Measurements from ENCODE around the gene CALHM6.

The CALHM6 gene

GRCh38 chr6:116461331-116461931 is at the start of gene CALHM6:
Gene CALHM6, plus strand, starts transcription at chr6:116461375. Its CDS starts 555 bp downstream, at chr6:116461930.
- in situ Hi-C loops (cut with HindIII; ENCODE audit: low pct_ligation_motif_present, low sequenced_read_pairs), result no loop called here
- no peaks in the 10 kb centered on the region for H3K27me3 ChIP-seq (replicated peaks)
- no peak for TF ChIP-seq CTCF (IDR thresholded peaks at IDR 0.05; ENCODE audit: low read depth, low read length, missing control alignments)
- no peaks in the 10 kb centered on the region for H3K36me3 ChIP-seq (replicated peaks)
- peak within 1 kb of the TSS; percentile 53 for H3K4me3 ChIP-seq (ENCODE audit: low read depth, low read length)
- DNase-seq, result no peak
- no peak within 1 kb of the TSS for H3K27ac ChIP-seq

- no peaks in the 10 kb centered on the region for H3K27me3 ChIP-seq (replicated peaks)
- no peak for TF ChIP-seq CTCF (IDR thresholded peaks at IDR 0.05; ENCODE audit: low read depth, low read length, missing control alignments)
- no peak for DNase-seq
- H3K4me3 ChIP-seq (ENCODE audit: low read depth, low read length), result no peak overlapping the region
- in situ Hi-C loops (cut with HindIII; ENCODE audit: low pct_ligation_motif_present, low sequenced_read_pairs), result no loop called here
- no peak overlapping the region for H3K27ac ChIP-seq
- peaks cover 5% of the 10 kb centered on the region for H3K36me3 ChIP-seq (replicated peaks)
These were observed 48.9 kb upstream of the CALHM6 start for GRCh38 chr6:116412270-116412669.

GRCh38 chr6:116413357-116413756 is 47.8 kb upstream of the CALHM6 start:
- peaks cover 5% of the 10 kb centered on the region for H3K36me3 ChIP-seq (replicated peaks)
- H3K27me3 ChIP-seq (replicated peaks), result no peaks in the 10 kb centered on the region
- no peak overlapping the region for H3K27ac ChIP-seq
- TF ChIP-seq CTCF (IDR thresholded peaks at IDR 0.05; ENCODE audit: low read depth, low read length, missing control alignments), result no peak
- no peak overlapping the region for H3K4me3 ChIP-seq (ENCODE audit: low read depth, low read length)
- in situ Hi-C loops (cut with HindIII; ENCODE audit: low pct_ligation_motif_present, low sequenced_read_pairs), result no loop called here
- DNase-seq, result no peak

- Histone ChIP-seq H3K27me3 (replicated peaks) (no peaks in the 10 kb centered on the region), H3K36me3 (replicated peaks) (no peaks in the 10 kb centered on the region), H3K27ac (no peak overlapping the region), H3K4me3 (ENCODE audit: low read depth, low read length) (no peak overlapping the region)
- TF ChIP-seq CTCF (IDR thresholded peaks at IDR 0.05; ENCODE audit: low read depth, low read length, missing control alignments), result no peak
- DNase-seq, result no peak
- in situ Hi-C loops (cut with HindIII; ENCODE audit: low pct_ligation_motif_present, low sequenced_read_pairs), result no loop called here
These were observed 43.5 kb upstream of the CALHM6 start for GRCh38 chr6:116417661-116418060.

- H3K27me3 ChIP-seq (replicated peaks), result no peaks in the 10 kb centered on the region
- in situ Hi-C loops (cut with HindIII; ENCODE audit: low pct_ligation_motif_present, low sequenced_read_pairs), result no loop called here
- no peak for DNase-seq
- no peak for TF ChIP-seq CTCF (IDR thresholded peaks at IDR 0.05; ENCODE audit: low read depth, low read length, missing control alignments)
- H3K36me3 ChIP-seq (replicated peaks), result no peaks in the 10 kb centered on the region
- no peak overlapping the region for H3K27ac ChIP-seq
- no peak overlapping the region for H3K4me3 ChIP-seq (ENCODE audit: low read depth, low read length)
These were observed 41.9 kb upstream of the CALHM6 start for GRCh38 chr6:116419069-116419786.
